ENCODE data around the gene RANGAP1.

- TF ChIP-seq CTCF (IDR thresholded peaks at IDR 0.05; ENCODE audit: low read depth, low read length), result no peak
- TF ChIP-seq EZH2phosphoT487 (IDR thresholded peaks at IDR 0.05; ENCODE audit: low read depth), result no peak
These were observed 39.0 kb upstream of the RANGAP1 start for GRCh38 chr22:41324821-41325528.

Data from OCI-LY3 (cell line).